IPS-18a (cell line): ENCODE results near the gene ITGB3BP.
"Not testable (repeated sequence)": the region's sequence is repeated elsewhere in the genome, so short reads cannot be mapped to it uniquely, and the experiment has no call there.

Experiments
- H3K27ac ChIP-seq: one replicate; pipeline ENCODE4 v1.5.1; 2013; ENCODE audit warnings: low read length
- H3K27me3 ChIP-seq: one replicate; pipeline ENCODE4 v1.6.1; 2013; ENCODE audit warnings: mild to moderate bottlenecking, low read length; ENCODE audit not compliant: control insufficient read depth, insufficient read depth
- H3K36me3 ChIP-seq: one replicate; pipeline ENCODE4 v1.6.1; 2013; ENCODE audit warnings: low read depth, low read length; ENCODE audit not compliant: control insufficient read depth
- H3K4me1 ChIP-seq: one replicate; pipeline ENCODE4 v1.6.1; 2013; ENCODE audit warnings: low read depth, low read length; ENCODE audit not compliant: control insufficient read depth
- H3K4me3 ChIP-seq: one replicate; pipeline ENCODE4 v1.5.1; 2013; ENCODE audit warnings: low read length
- H3K9ac ChIP-seq: one replicate; pipeline ENCODE4 v1.6.1; 2013; ENCODE audit warnings: mild to moderate bottlenecking, low read length, moderate library complexity
- H3K9me3 ChIP-seq: one replicate; pipeline ENCODE4 v1.6.1; 2013; ENCODE audit warnings: low read depth, low read length; ENCODE audit not compliant: control insufficient read depth

Gene ITGB3BP, protein sequence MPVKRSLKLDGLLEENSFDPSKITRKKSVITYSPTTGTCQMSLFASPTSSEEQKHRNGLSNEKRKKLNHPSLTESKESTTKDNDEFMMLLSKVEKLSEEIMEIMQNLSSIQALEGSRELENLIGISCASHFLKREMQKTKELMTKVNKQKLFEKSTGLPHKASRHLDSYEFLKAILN

DNA sequence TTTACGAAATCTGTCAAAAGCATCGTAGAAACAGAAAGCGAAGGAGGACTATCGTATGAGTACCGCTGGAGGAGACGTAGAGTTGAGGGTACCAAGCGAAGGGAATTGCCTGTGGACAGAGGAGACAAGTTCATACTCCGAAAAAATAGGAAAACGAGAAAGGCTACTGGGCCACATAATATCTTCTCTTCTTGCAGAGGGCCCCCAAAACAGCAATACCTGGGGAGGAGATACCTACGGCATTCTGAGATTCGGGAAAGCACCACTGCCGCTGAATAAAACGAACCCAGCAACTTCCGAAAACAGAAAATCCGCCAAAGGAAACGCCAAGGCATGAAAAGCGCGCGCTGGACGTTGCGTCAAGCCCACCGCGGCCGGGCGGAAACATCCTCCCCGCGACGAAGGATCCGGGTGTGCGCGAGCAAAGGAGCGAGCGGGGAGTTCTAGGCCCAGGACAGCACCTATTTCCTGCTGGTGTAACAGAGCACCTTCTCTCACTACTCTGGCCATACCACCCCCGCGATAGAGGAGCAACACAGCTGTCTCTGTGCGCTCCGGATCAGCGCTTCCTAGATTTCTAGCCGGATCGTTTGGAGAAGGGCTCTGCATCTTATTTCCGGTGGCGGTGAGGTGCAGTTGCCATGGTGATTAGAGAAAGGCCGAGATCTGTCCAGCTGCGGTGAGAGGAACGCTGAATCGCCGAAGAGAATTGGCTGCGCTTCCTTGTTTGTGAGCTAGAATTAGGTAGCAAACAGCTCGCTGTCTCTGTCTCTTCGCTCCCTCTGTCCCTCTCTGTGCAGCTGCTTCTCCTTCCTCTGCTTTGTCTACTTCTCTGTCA, at the start of gene ITGB3BP, which contains the start of gene EFCAB7:
ITGB3BP (minus strand) TSS at position 335 of the 838 bp plus-strand sequence; CDS start at position 243, 92 bp downstream.
EFCAB7 (plus strand) TSS at position 635 of the 838 bp plus-strand sequence. CDS start 2,048 bp downstream, outside the sequence.
- peak within 1 kb of the TSS; percentile 70 for H3K9ac ChIP-seq
- peaks cover 4% of the 10 kb centered on the region for H3K4me1 ChIP-seq
- H3K36me3 ChIP-seq, result no peaks in the 10 kb centered on the region
- H3K27ac ChIP-seq, result peak within 1 kb of the TSS; percentile 68
- H3K4me3 ChIP-seq, result peak within 1 kb of the TSS; percentile 67
- no peaks in the 10 kb centered on the region for H3K9me3 ChIP-seq
- no peaks in the 10 kb centered on the region for H3K27me3 ChIP-seq

DNA sequence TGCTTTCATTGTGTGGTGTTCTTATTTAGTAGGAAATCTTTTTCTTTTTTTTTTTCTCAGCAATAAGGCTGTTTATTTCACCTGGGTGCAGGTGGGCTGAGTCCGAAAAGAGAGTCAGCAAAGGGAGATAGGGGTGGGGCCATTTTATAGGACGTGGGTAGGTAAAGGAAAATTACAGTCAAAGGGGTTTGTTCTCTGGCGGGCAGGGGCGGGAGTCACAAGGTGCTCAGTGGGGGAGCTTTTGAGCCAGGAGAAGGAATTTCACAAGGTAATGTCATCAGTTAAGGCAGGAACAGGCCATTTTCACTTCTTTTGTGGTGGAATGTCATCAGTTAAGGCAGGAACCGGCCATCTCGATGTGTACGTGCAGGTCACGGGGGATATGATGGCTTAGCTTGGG, 49.7 kb upstream of the ITGB3BP start:
- H3K27me3 ChIP-seq, H3K27ac ChIP-seq, H3K36me3 ChIP-seq, H3K9ac ChIP-seq, H3K9me3 ChIP-seq, H3K4me3 ChIP-seq: not testable (repeated sequence)
- H3K4me1 ChIP-seq, result peaks cover 39% of the 10 kb centered on the region

DNA sequence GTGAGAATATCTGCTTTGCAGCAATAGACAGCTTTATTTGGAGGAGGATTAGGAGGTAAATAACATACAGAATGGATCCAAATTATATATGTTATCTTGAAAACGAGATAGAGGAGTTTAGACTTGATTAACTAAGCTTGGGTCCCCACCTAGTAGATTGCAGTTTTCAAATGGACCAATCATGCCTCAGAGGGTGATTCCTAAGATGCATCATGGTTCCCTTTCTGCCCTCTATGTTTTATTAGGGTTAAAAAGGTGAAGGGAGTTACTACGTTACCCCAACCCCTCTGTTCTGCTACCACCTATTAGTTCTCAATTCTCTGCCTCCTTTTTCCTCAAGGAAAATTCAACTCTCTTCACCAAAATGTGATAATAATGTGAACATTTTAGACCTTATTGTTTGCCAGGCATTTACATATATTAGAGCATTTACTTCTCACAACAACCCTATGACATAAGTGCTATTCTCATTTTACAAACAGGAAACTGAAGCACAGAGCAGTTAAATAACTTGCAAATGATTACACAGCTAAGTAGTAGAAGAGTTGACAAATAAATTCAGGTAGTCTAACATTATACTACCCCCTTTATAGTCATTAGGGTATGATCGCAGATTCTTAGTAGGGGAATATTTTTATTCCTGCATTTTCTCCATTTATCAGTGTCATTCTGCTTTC, 46.8 kb upstream of the ITGB3BP start:
- H3K36me3 ChIP-seq, result no peaks in the 10 kb centered on the region

DNA sequence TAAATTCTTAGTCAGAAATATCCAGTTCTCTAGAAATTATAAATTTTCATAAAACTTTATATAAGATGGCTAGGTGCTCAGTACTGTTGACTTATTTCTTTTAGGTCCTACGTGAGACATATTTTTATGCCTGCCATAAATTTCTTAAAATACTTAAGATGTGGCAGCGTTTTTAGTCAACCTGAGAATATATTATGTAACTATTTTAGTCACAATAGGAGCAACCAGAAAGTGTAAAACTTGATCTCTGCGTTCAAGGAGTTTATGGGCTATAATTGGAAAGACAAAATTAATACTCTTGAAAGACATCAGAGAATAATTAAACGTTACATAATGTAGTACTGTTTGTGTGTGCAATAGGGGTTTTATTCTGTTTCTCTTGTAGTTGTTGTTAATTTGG, 46.0 kb upstream of the ITGB3BP start:
- Histone ChIP-seq H3K9ac (no peak overlapping the region), H3K27me3 (no peaks in the 10 kb centered on the region), H3K9me3 (no peaks in the 10 kb centered on the region), H3K4me3 (no peak overlapping the region), H3K4me1 (peaks cover 25% of the 10 kb centered on the region), H3K27ac (no peak overlapping the region), H3K36me3 (no peaks in the 10 kb centered on the region)

More for the DNA sequence above, 46.8 kb upstream of the ITGB3BP start:
- no peaks in the 10 kb centered on the region for H3K27me3 ChIP-seq
- no peaks in the 10 kb centered on the region for H3K9me3 ChIP-seq
- no peak overlapping the region for H3K27ac ChIP-seq
- H3K4me1 ChIP-seq, result peaks cover 32% of the 10 kb centered on the region
- no peak overlapping the region for H3K9ac ChIP-seq
- H3K4me3 ChIP-seq, result no peak overlapping the region

DNA sequence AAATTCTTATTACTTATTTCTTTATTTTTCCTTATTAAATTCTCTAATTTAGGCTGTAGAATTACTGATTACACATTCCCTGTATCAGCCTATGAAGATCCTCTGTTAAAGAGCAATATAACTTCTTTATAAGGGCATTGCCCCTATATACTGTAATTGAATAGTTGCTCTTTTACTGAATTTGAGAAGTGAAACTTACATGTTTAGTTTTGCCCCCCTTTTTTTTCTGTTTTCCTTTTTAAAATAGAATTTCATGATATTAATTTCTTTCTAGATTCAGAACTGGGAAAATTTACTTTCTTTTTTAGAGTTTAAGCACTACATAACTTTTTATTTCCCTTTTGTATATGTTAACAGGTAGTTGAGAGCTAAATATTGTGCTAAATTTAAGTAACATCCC, 40.7 kb upstream of the ITGB3BP start:
- Histone ChIP-seq H3K27me3 (no peaks in the 10 kb centered on the region), H3K27ac (no peak overlapping the region), H3K4me1 (no peaks in the 10 kb centered on the region), H3K4me3 (no peak overlapping the region), H3K9me3 (no peaks in the 10 kb centered on the region), H3K36me3 (no peaks in the 10 kb centered on the region), H3K9ac (no peak overlapping the region)

DNA sequence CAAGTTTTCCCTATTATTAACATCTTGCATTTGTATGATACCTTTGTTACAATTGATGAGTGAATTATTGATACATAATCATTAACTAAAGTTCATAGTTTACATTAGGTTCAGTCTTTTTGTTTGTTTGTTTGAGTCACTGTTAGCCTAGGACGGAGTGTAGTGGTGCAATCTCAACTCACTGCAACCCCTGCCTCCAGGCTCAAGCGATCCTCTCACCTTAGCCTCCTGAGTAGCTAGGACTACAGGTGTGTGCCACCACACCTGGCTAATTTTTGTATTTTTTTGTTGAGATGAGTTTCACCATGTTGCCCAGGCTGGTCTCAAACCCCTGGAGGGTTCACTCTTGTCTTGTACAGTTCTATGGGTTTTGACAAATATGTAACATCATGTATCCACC, 36.3 kb upstream of the ITGB3BP start:
- Histone ChIP-seq H3K27ac (no peak overlapping the region), H3K9me3 (no peaks in the 10 kb centered on the region), H3K4me3 (no peak overlapping the region), H3K4me1 (no peaks in the 10 kb centered on the region), H3K9ac (no peak overlapping the region), H3K36me3 (no peaks in the 10 kb centered on the region), H3K27me3 (no peaks in the 10 kb centered on the region)

DNA sequence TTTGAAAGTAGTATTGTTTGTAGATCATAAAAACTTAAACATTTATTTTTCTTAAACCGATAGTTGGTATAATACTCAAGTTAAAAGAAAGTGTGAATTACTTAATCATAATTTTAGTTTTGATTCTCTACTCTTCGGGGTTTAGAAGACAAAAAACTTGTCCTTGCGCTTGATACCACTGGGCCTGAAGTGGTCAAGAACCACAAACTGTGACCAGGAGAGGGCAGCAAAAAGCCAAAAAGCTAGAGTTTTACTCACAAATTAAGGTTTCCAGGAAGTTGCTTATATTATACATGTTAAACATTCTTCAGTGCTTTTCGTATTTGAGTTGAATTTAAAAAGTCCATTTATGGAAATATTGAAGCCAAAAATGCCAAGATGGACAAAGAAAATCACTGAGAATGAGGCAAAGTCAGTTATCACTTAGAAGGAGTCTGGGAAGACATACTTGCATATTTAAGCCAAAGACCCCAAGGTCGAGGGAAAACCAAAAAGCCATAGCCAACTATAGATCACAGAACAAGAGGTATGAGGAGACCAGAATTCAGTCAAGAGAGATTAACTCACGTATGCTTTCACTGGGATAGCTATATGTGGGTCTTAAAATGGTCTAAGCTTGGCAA, 34.5 kb upstream of the ITGB3BP start:
- Histone ChIP-seq H3K4me1 (no peaks in the 10 kb centered on the region), H3K27me3 (no peaks in the 10 kb centered on the region), H3K27ac (no peak overlapping the region), H3K9ac (no peak overlapping the region), H3K36me3 (no peaks in the 10 kb centered on the region), H3K9me3 (no peaks in the 10 kb centered on the region), H3K4me3 (no peak overlapping the region)

DNA sequence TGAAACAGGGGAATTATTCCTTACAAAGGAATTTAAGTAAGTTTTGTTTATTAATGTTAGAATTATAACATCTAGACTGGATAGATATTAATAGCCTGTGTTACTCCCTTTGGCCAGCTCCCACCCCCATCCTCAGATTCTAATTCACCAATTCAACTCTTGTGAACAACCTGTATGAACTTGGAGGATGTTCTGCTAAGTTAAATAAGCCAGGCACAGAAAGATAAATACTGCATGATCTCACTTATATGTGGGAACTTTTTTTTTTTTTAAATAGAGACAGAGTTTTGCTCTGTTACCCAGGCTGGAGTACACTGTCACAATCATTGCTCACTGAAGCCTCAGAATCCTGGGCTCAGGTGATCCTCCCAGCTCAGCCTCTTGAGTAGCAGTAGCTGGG, 32.5 kb upstream of the ITGB3BP start:
- Histone ChIP-seq H3K9ac (no peak overlapping the region), H3K4me1 (no peaks in the 10 kb centered on the region), H3K27ac (no peak overlapping the region), H3K36me3 (no peaks in the 10 kb centered on the region), H3K27me3 (no peaks in the 10 kb centered on the region), H3K4me3 (no peak overlapping the region), H3K9me3 (no peaks in the 10 kb centered on the region)

DNA sequence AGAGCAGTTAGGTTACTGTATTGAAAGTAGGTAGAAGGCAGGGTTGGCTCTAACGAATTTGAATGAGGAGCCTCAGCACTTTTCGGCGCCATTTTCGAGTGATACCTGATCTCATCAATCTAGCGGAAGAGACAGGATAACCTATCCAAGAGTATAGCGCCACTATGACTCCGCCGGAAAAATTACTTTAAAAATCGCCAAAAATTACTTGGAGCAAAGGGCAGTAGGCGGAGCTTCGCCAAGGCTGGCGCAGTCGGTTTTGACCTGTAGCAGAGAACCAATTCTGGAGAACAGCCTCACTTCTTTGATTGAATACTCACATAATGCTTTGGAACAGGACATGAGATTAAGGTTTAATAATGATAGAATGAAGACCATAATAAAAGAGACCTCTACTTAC, 25.9 kb upstream of the ITGB3BP start:
- Histone ChIP-seq H3K4me1 (no peaks in the 10 kb centered on the region), H3K36me3 (no peaks in the 10 kb centered on the region), H3K27ac (no peak overlapping the region), H3K9ac (no peak overlapping the region), H3K27me3 (no peaks in the 10 kb centered on the region), H3K9me3 (no peaks in the 10 kb centered on the region), H3K4me3 (no peak overlapping the region)

DNA sequence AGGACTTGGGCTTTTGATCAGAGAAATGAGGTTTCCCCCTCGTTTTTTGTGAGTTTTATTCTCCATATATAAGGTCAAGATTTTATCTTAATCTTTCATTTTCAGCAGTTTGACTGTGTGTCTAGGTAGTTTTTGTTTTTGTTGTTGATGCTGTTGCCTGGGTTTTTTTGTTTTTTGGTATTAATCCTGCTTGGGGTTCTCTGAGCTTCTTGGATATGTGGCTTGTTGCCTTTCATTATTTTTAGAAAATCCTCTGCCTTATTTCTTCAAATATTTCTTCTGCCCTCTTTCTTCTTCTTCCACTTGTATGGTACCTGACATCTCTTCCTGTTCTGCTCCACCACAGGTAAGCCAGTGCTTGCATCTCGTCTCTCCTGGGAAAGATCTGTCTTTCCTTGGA, 25.3 kb upstream of the ITGB3BP start:
- no peaks in the 10 kb centered on the region for H3K9me3 ChIP-seq
- no peak overlapping the region for H3K9ac ChIP-seq
- no peaks in the 10 kb centered on the region for H3K27me3 ChIP-seq
- H3K4me1 ChIP-seq, result no peaks in the 10 kb centered on the region
- no peak overlapping the region for H3K27ac ChIP-seq
- no peaks in the 10 kb centered on the region for H3K36me3 ChIP-seq
- no peak overlapping the region for H3K4me3 ChIP-seq

DNA sequence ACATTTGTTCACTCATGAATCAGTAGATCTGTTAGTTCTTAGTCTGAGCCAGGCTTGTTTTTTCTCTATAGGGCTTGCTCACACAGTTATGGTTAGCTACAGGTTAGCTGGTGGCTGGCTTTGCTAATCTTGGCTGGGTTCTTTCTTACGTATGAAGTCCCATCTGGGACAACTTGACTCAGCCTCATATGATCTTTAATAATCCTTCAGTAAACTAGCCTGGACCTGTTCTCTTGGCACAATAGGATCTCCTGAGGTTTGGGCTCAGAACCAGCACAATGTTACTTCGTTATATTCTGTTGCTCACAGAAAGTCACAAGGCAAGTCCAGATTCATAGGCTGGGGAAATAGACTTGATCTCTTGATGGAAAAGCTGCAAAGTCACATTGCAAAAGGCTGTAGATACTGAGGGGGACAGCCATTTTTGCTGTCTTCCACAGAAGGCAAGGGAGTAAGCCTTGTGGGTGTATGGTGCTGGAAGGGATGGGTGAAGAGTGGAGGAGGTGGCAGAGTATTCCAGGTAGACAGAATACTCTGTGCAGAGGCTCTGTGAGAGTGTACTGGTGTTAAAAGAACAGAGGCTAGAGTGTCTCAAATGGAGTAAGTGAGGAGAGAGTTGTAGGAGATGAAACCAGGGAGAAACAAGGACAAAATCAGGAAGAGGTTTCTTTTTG, 24.7 kb upstream of the ITGB3BP start:
- Histone ChIP-seq H3K27ac (no peak overlapping the region), H3K36me3 (no peaks in the 10 kb centered on the region), H3K9me3 (no peaks in the 10 kb centered on the region), H3K4me3 (no peak overlapping the region), H3K27me3 (no peaks in the 10 kb centered on the region), H3K4me1 (no peaks in the 10 kb centered on the region), H3K9ac (no peak overlapping the region)
